Natural killer cell (primary cell): ENCODE results near the gene TXNDC11. TPM values are rescaled to one million over a fixed set of nuclear protein-coding genes. Genes with fewer than 3 reads are reported as not detected.

Experiments
- ATAC-seq, 3 donors: fragments of 150-1000 bp in 2 of 3; fragments of 200-7000 bp in 1 of 3; cut with Tn5 transposase; 1 replicate in 1 of 3; 2 replicates in 2 of 3; pipeline ENCODE4 v1.10.0; 2021; ENCODE audit warnings: mild to moderate bottlenecking in 2 of 3, moderate library complexity in 2 of 3
- DNase-seq, 2 donors: peaks; one replicate each; pipeline versions ENCODE4 v3.0.0 to v3.0.0-alpha.2; 2013 to 2021; ENCODE audit warnings: mixed read lengths in 1 of 2
- H3K27ac ChIP-seq: one replicate; pipeline ENCODE4 v1.5.1; 2013; ENCODE audit warnings: mild to moderate bottlenecking, low read length
- H3K27me3 ChIP-seq: one replicate; pipeline ENCODE4 v1.6.1; 2013; ENCODE audit warnings: low read length; ENCODE audit not compliant: control insufficient read depth, insufficient read depth
- H3K36me3 ChIP-seq: one replicate; pipeline ENCODE4 v1.6.1; 2013; ENCODE audit warnings: low read length; ENCODE audit not compliant: control insufficient read depth, insufficient read depth
- H3K4me1 ChIP-seq: one replicate; pipeline ENCODE4 v1.6.1; 2013; ENCODE audit warnings: low read length; ENCODE audit not compliant: control insufficient read depth, insufficient read depth
- H3K4me3 ChIP-seq: one replicate; pipeline ENCODE4 v1.5.1; 2013; ENCODE audit warnings: low read length
- H3K9me3 ChIP-seq: one replicate; pipeline ENCODE4 v1.6.1; 2013; ENCODE audit warnings: low read length; ENCODE audit not compliant: control insufficient read depth, insufficient read depth
- H3K27ac Mint-ChIP-seq, 2 donors: one replicate each; pipeline ENCODE4 v1.8.0; 2022; ENCODE audit warnings: mild to moderate bottlenecking in 2 of 2, mixed read lengths in 2 of 2, moderate library complexity in 1 of 2
- H3K27me3 Mint-ChIP-seq, 2 donors: one replicate each; pipeline ENCODE4 v1.8.0; 2022; ENCODE audit warnings: low read depth in 2 of 2, mixed read lengths in 2 of 2
- H3K36me3 Mint-ChIP-seq: one replicate; pipeline ENCODE4 v1.8.0; 2022; ENCODE audit warnings: mixed read lengths
- H3K4me1 Mint-ChIP-seq, 2 donors: one replicate each; pipeline ENCODE4 v1.8.0; 2022; ENCODE audit warnings: mixed read lengths in 2 of 2
- H3K4me3 Mint-ChIP-seq: one replicate; pipeline ENCODE4 v1.8.0; 2022; ENCODE audit warnings: mild to moderate bottlenecking, moderate library complexity, mixed read lengths
- H3K9me3 Mint-ChIP-seq, 2 donors: one replicate each; pipeline ENCODE4 v1.8.0; 2022; ENCODE audit warnings: mixed read lengths in 2 of 2
- CTCF ChIP-seq: fragments of 200-600 bp; IDR thresholded peaks from one replicate; pipeline ENCODE4 v1.8.0; 2022; ENCODE audit warnings: antibody characterized with exemption
- WGBS: methylation state at CpG from one replicate; pipeline ENCODE4 v1.1.7; 2013; ENCODE audit warnings: missing lambda C conversion rate; ENCODE audit not compliant: insufficient coverage; 5-methylcytosine and 5-hydroxymethylcytosine counted together
- intact Hi-C: fragments of 100-400 bp; cut with micrococcal nuclease; formaldehyde crosslinking; loops from one replicate; pipeline ENCODE4 v1.14.2; 2022
- total RNA-seq, 4 donors: library from RNA; stranded (reverse); fragments of 120-200 nt in 1 of 4; gene quantifications; one replicate each; pipeline versions ENCODE4 v1.2.3 to v1.2.4, GENCODE V29; 2013 to 2022

TXNDC11 gene
- total RNA-seq, 3 donors from 2014 or later (not counting 1 experiment from before 2014, with no cell fraction given) = 63.4 to 99.2 (median 68.9) TPM

DNA sequence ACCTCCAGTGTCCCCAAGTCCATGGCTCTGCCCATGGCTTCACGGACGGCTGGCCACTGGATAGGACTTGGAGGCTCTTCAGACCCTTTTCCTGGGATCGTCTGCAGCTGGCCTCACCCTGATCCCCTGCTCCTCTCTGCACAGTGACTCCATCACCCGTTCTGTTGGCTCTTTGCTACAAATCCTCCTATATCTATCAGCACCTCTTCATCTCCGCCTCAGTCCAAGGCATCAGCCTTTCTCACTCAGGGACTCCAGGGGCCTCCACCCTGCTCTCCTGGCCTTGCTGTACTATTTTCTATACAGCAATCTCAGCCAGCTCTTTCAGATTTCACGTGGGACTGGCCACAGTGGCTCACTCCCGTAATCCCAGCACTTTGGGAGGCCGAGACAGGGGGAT lies 85.1 kb downstream of the TXNDC11 start:
- Histone ChIP-seq H3K4me3 (no peak overlapping the region), H3K36me3 (no peaks in the 10 kb centered on the region), H3K4me1 (peaks cover 22% of the 10 kb centered on the region), H3K9me3 (no peaks in the 10 kb centered on the region), H3K27me3 (peaks cover 4% of the 10 kb centered on the region), H3K27ac (no peak overlapping the region)
- intact Hi-C loops = no loop called here
- Mint-ChIP-seq H3K9me3 (no peaks in the 10 kb centered on the region), H3K4me1 (peaks cover 10 to 13% of the 10 kb centered on the region in 2 donors), H3K4me3 (no peak overlapping the region), H3K27ac (no peak overlapping the region), H3K36me3 (no peaks in the 10 kb centered on the region), H3K27me3 (peaks cover 8 to 16% of the 10 kb centered on the region in 2 donors)
- ATAC-seq (no peak), DNase-seq (no peak)
- 91% methylated on average over 8 of the region's 8 CpGs for WGBS
- no peak for TF ChIP-seq CTCF

GRCh38 chr16:11655655-11656054 lies 87.0 kb downstream of the TXNDC11 start:
- no peaks in the 10 kb centered on the region for H3K36me3 Mint-ChIP-seq
- Histone ChIP-seq H3K4me1 (peaks cover 22% of the 10 kb centered on the region), H3K27me3 (peaks cover 4% of the 10 kb centered on the region), H3K27ac (no peak overlapping the region), H3K9me3 (no peaks in the 10 kb centered on the region), H3K4me3 (no peak overlapping the region), H3K36me3 (no peaks in the 10 kb centered on the region)
- H3K27me3 Mint-ChIP-seq = peaks cover 19 to 22% of the 10 kb centered on the region in 2 donors
- ATAC-seq (no peak), DNase-seq (no peak)
- H3K27ac Mint-ChIP-seq = no peak overlapping the region
- no peak for TF ChIP-seq CTCF
- intact Hi-C loops = no loop called here
- H3K4me1 Mint-ChIP-seq = peaks cover 10 to 18% of the 10 kb centered on the region in 2 donors
- no peaks in the 10 kb centered on the region for H3K9me3 Mint-ChIP-seq
- no peak overlapping the region for H3K4me3 Mint-ChIP-seq
- WGBS = 93% methylated on average over 5 of the region's 7 CpGs

DNA sequence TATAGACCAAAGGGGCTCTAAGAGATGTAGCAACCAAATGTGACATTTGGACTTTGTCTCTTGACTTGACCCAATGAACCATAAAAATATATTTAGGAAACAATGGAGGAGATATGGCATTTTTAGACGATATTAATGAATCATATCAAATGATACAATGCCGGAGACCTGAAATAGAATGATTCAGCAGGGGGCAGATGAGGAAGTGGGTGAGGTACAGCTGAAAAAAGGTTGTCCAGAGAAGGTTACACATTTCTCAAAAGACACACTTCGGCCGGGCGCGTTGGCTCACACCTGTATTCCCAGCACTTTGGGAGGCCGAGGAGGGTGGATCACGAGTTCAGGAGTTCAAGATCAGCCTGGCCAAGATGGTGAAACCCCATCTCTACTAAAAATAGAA lies 90.9 kb downstream of the TXNDC11 start:
- Histone ChIP-seq H3K27me3 (peaks cover 4% of the 10 kb centered on the region), H3K9me3 (no peaks in the 10 kb centered on the region), H3K36me3 (no peaks in the 10 kb centered on the region), H3K4me1 (peaks cover 22% of the 10 kb centered on the region), H3K27ac (no peak overlapping the region), H3K4me3 (no peak overlapping the region)
- intact Hi-C loops = no loop called here
- TF ChIP-seq CTCF = no peak
- 62% methylated on average over 8 of the region's 8 CpGs for WGBS
- DNase-seq = no peak
- Mint-ChIP-seq H3K4me3 (no peak overlapping the region), H3K4me1 (peaks cover 10 to 18% of the 10 kb centered on the region in 2 donors), H3K27me3 (peaks cover 19 to 29% of the 10 kb centered on the region in 2 donors), H3K9me3 (no peaks in the 10 kb centered on the region), H3K36me3 (no peaks in the 10 kb centered on the region), H3K27ac (no peak overlapping the region)
- ATAC-seq = no peak
